Measurements from ENCODE around the gene ZBTB34.

DNA sequence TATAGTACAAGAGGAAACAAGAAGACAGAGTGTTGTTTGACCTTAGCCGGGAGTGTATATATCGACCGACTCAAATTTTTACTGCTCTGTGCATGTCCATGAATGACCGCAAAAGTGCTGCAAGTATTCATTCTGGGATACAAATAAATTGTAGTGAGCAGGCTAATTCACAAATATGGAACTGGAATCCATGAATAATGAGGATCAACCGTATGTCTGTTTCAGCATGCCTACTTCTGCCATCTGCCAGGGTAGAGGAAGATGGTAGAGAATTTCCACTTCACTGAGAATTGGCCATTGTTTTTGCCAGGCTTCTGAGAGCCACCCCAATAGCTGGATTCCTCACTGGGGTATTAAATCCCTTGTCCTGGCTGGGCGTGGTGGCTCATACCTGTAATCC, 45.7 kb downstream of the ZBTB34 start:
- TF ChIP-seq POLR2A (IDR thresholded peaks at IDR 0.05): no peak
- TF ChIP-seq, protein P1, sequence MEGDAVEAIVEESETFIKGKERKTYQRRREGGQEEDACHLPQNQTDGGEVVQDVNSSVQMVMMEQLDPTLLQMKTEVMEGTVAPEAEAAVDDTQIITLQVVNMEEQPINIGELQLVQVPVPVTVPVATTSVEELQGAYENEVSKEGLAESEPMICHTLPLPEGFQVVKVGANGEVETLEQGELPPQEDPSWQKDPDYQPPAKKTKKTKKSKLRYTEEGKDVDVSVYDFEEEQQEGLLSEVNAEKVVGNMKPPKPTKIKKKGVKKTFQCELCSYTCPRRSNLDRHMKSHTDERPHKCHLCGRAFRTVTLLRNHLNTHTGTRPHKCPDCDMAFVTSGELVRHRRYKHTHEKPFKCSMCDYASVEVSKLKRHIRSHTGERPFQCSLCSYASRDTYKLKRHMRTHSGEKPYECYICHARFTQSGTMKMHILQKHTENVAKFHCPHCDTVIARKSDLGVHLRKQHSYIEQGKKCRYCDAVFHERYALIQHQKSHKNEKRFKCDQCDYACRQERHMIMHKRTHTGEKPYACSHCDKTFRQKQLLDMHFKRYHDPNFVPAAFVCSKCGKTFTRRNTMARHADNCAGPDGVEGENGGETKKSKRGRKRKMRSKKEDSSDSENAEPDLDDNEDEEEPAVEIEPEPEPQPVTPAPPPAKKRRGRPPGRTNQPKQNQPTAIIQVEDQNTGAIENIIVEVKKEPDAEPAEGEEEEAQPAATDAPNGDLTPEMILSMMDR (IDR thresholded peaks at IDR 0.05): no peak
